ENCODE measurements around the gene CENPT.

The CENPT gene

GRCh38 chr16:67805718-67806427, 41.6 kb downstream of the CENPT start:
- DNase-seq = no peak

- peak; percentile 25 to 68 for DNase-seq
Measured at GRCh38 chr16:67804853-67805542, 42.5 kb downstream of the CENPT start.

- peak; percentile 64 to 82 for DNase-seq
Measured at GRCh38 chr16:67803894-67804293, 43.6 kb downstream of the CENPT start.

- no peak for DNase-seq
Measured at GRCh38 chr16:67801883-67802282, 45.6 kb downstream of the CENPT start.

- no peak for DNase-seq
Measured at GRCh38 chr16:67801241-67801640, 46.3 kb downstream of the CENPT start.

GRCh38 chr16:67800338-67800926, 47.1 kb downstream of the CENPT start:
- DNase-seq = peak; percentile 60 to 89

- DNase-seq = no peak
Measured at GRCh38 chr16:67796099-67796718, 51.3 kb downstream of the CENPT start.

GRCh38 chr16:67790071-67790470, 57.4 kb downstream of the CENPT start:
- peak; percentile 48 to 60 for DNase-seq

- DNase-seq = no peak
Measured at GRCh38 chr16:67786491-67786890, 61.0 kb downstream of the CENPT start.

GRCh38 chr16:67783353-67783725, 64.2 kb downstream of the CENPT start:
- DNase-seq = no peak

- no peak for DNase-seq
Measured at GRCh38 chr16:67782567-67783352, 64.7 kb downstream of the CENPT start.

- DNase-seq = no peak
Measured at GRCh38 chr16:67781565-67781921, 66.0 kb downstream of the CENPT start.

GRCh38 chr16:67780847-67781564, 66.5 kb downstream of the CENPT start:
- DNase-seq = no peak

- no peak for DNase-seq
Measured at GRCh38 chr16:67779256-67780014, 68.1 kb downstream of the CENPT start.
